Fibroblast of lung (primary cell): ENCODE measurements around the gene SFMBT2. TPM values are rescaled to one million over a fixed set of nuclear protein-coding genes. Genes with fewer than 3 reads are reported as not detected.

ENCODE experiments used
- DNase-seq, 2 donors: peaks; one replicate each; pipeline versions ENCODE4 v3.0.0 to v3.0.0-alpha.2; 2010; ENCODE audit warnings: low read depth in 2 of 2
- H2AFZ ChIP-seq: 2 replicates; pipeline ENCODE4 v1.5.1; 2012; ENCODE audit warnings: low read length, control low read depth, inconsistent platforms
- H3K27ac ChIP-seq: 2 replicates; pipeline ENCODE4 v1.5.1; 2011; ENCODE audit warnings: low read length, control low read depth; ENCODE audit not compliant: insufficient read depth
- H3K27me3 ChIP-seq: 2 replicates; pipeline ENCODE4 v1.5.1; 2011; ENCODE audit warnings: mild to moderate bottlenecking, low read length; ENCODE audit not compliant: control insufficient read depth, insufficient read depth
- H3K36me3 ChIP-seq: 2 replicates; pipeline ENCODE4 v1.5.1; 2011; ENCODE audit warnings: low read length; ENCODE audit not compliant: control insufficient read depth, insufficient read depth
- H3K4me1 ChIP-seq: 2 replicates; pipeline ENCODE4 v1.5.1; 2011; ENCODE audit warnings: low read length; ENCODE audit not compliant: control insufficient read depth, insufficient read depth; ENCODE audit errors: extremely low read depth
- H3K4me2 ChIP-seq: 2 replicates; pipeline ENCODE4 v1.5.1; 2011; ENCODE audit warnings: low read length, control low read depth; ENCODE audit not compliant: insufficient read depth; ENCODE audit errors: extremely low read depth
- H3K4me3 ChIP-seq, 4 experiments: fragments of 200-600 bp in 1 of 4; sonication (generic) in 1 of 4; replicated peaks in 1 of 4; 2 replicates each; pipeline ENCODE4 v1.5.1; 2011 to 2016; ENCODE audit warnings: low read length in 4 of 4, low read depth in 3 of 4, mild to moderate bottlenecking in 3 of 4, control low read depth in 2 of 4, inconsistent platforms in 1 of 4, mixed read lengths in 1 of 4; ENCODE audit not compliant: insufficient read depth in 1 of 4; ENCODE audit errors: control extremely low read depth in 1 of 4
- H3K79me2 ChIP-seq: 2 replicates; pipeline ENCODE4 v1.5.1; 2012; ENCODE audit warnings: mild to moderate bottlenecking, low read length, inconsistent platforms; ENCODE audit not compliant: control insufficient read depth, insufficient read depth
- H3K9ac ChIP-seq: 2 replicates; pipeline ENCODE4 v1.5.1; 2011; ENCODE audit warnings: mild to moderate bottlenecking, low read length, control low read depth; ENCODE audit not compliant: insufficient read depth
- H3K9me3 ChIP-seq: 2 replicates; pipeline ENCODE4 v1.5.1; 2012; ENCODE audit warnings: low read depth, low read length; ENCODE audit not compliant: control insufficient read depth, insufficient read depth
- H4K20me1 ChIP-seq: 2 replicates; pipeline ENCODE4 v1.5.1; 2011; ENCODE audit warnings: low read length; ENCODE audit not compliant: control insufficient read depth, insufficient read depth; ENCODE audit errors: extremely low read depth
- CTCF ChIP-seq, 2 donors: IDR thresholded peaks in 1 of 2; conservative IDR thresholded peaks in 1 of 2; 1 replicate in 1 of 2; 2 replicates in 1 of 2; pipeline ENCODE4 v1.5.1; 2011 to 2012; ENCODE audit warnings: low read length in 2 of 2, control low read depth in 1 of 2, inconsistent platforms in 1 of 2, low read depth in 1 of 2, mild to moderate bottlenecking in 1 of 2
- EZH2 ChIP-seq: IDR thresholded peaks from 2 replicates; pipeline ENCODE4 v1.5.1; 2012; ENCODE audit warnings: low read length, control low read depth, mild to moderate bottlenecking; ENCODE audit errors: missing control alignments
- polyA plus RNA-seq, 2 donors: library from polyadenylated mRNA; depleted of rRNA in 1 of 2; stranded (reverse) in 1 of 2; unstranded in 1 of 2; fragments of >200 nt; gene quantifications; 2 replicates each; pipeline ENCODE4 v1.2.1, GENCODE V29; 2011 to 2012; ENCODE audit warnings: missing spikeins in 1 of 2
- total RNA-seq: library from RNA; depleted of rRNA; stranded (reverse); fragments of >200 nt; gene quantifications from 2 replicates; pipeline ENCODE4 v1.2.1, GENCODE V29; 2014

SFMBT2 gene
- total and polyA plus RNA-seq, 2 donors (not counting 1 experiment from before 2014, with no cell fraction given) = 0.52 to 2.5 TPM

- Histone ChIP-seq H4K20me1 (no peaks in the 10 kb centered on the region), H3K9me3 (no peaks in the 10 kb centered on the region)
- TF ChIP-seq CTCF (conservative IDR thresholded peaks at IDR 0.05 in 1 of 2, IDR thresholded peaks at IDR 0.05 in 1 of 2; ENCODE audit: low read depth in 1 of 2, low read length in 2 of 2) (no peak), EZH2 (no peak)
These were observed 216.3 kb downstream of the SFMBT2 start for GRCh38 chr10:7194571-7194970.

GRCh38 chr10:7193369-7193768, 217.5 kb downstream of the SFMBT2 start:
- no peaks in the 10 kb centered on the region for H4K20me1 ChIP-seq
- no peaks in the 10 kb centered on the region for H3K27me3 ChIP-seq
- H3K4me2 ChIP-seq = no peak overlapping the region
- no peak overlapping the region for H3K4me3 ChIP-seq
- H3K36me3 ChIP-seq = no peaks in the 10 kb centered on the region
- H3K9ac ChIP-seq = no peak overlapping the region
- H3K4me1 ChIP-seq = no peaks in the 10 kb centered on the region
- DNase-seq = no peak
- no peak overlapping the region for H3K27ac ChIP-seq
- H3K79me2 ChIP-seq = no peaks in the 10 kb centered on the region
- no peak for TF ChIP-seq CTCF (conservative IDR thresholded peaks at IDR 0.05 in 1 of 2, IDR thresholded peaks at IDR 0.05 in 1 of 2; ENCODE audit: low read depth in 1 of 2, low read length in 2 of 2)
- TF ChIP-seq EZH2 = no peak
- no peak overlapping the region for H2AFZ ChIP-seq
- no peaks in the 10 kb centered on the region for H3K9me3 ChIP-seq

More at GRCh38 chr10:7194571-7194970, 216.3 kb downstream of the SFMBT2 start:
- Histone ChIP-seq H3K36me3 (no peaks in the 10 kb centered on the region), H3K4me2 (no peak overlapping the region), H3K9ac (no peak overlapping the region), H3K27ac (no peak overlapping the region), H3K27me3 (no peaks in the 10 kb centered on the region), H3K4me1 (no peaks in the 10 kb centered on the region), H3K4me3 (no peak overlapping the region), H2AFZ (no peak overlapping the region), H3K79me2 (no peaks in the 10 kb centered on the region)
- DNase-seq = no peak

- no peaks in the 10 kb centered on the region for H3K4me1 ChIP-seq
- no peaks in the 10 kb centered on the region for H3K36me3 ChIP-seq
- no peak overlapping the region for H3K4me2 ChIP-seq
- H3K27ac ChIP-seq = no peak overlapping the region
- no peak overlapping the region for H2AFZ ChIP-seq
- H3K4me3 ChIP-seq = no peak overlapping the region
- H3K27me3 ChIP-seq = no peaks in the 10 kb centered on the region
- H3K79me2 ChIP-seq = no peaks in the 10 kb centered on the region
- no peak overlapping the region for H3K9ac ChIP-seq
- DNase-seq = no peak
- no peaks in the 10 kb centered on the region for H4K20me1 ChIP-seq
- H3K9me3 ChIP-seq = no peaks in the 10 kb centered on the region
- no peak for TF ChIP-seq CTCF (conservative IDR thresholded peaks at IDR 0.05 in 1 of 2, IDR thresholded peaks at IDR 0.05 in 1 of 2; ENCODE audit: low read depth in 1 of 2, low read length in 2 of 2)
- TF ChIP-seq EZH2 = no peak
These were observed 217.9 kb downstream of the SFMBT2 start for GRCh38 chr10:7192831-7193361.
